Pulmonary artery endothelial cell (primary cell): ENCODE results near the gene RPL12. TPM values are rescaled to one million over a fixed set of nuclear protein-coding genes. Genes with fewer than 3 reads are reported as not detected.

Source experiments
- DNase-seq: peaks from one replicate; pipeline ENCODE4 v3.0.0-alpha.2; 2011; ENCODE audit warnings: low read depth, low spot score
- total RNA-seq: library from RNA; depleted of rRNA; stranded (reverse); fragments of >200 nt; gene quantifications from 2 replicates; pipeline ENCODE4 v1.2.3, GENCODE V29; 2014

RPL12 gene
- total RNA-seq: 1,065 and 1,838 TPM in 2 replicates

GRCh38 chr9:127450830-127451607 is at the start of gene RPL12, which contains the start of gene LRSAM1:
TSS of gene RPL12 (minus strand) at chr9:127451406. CDS start at chr9:127451317, 89 bp downstream.
TSS of gene LRSAM1 (plus strand) at chr9:127451510. CDS start at chr9:127454528, 3,018 bp downstream.
- DNase-seq: peak; percentile 78

GRCh38 chr9:127500862-127501261 is 49.7 kb upstream of the RPL12 start:
- DNase-seq: no peak

GRCh38 chr9:127500399-127500798 is 49.2 kb upstream of the RPL12 start:
- no peak for DNase-seq

GRCh38 chr9:127498298-127498697 is 47.1 kb upstream of the RPL12 start:
- no peak for DNase-seq

GRCh38 chr9:127497656-127498290 is 46.6 kb upstream of the RPL12 start:
- DNase-seq: no peak

GRCh38 chr9:127496974-127497373 is 45.8 kb upstream of the RPL12 start:
- no peak for DNase-seq

- no peak for DNase-seq
Observed at GRCh38 chr9:127495884-127496555, 44.8 kb upstream of the RPL12 start.

- DNase-seq: no peak
Observed at GRCh38 chr9:127494304-127494702, 43.1 kb upstream of the RPL12 start.

GRCh38 chr9:127493592-127494303 is 42.5 kb upstream of the RPL12 start:
- no peak for DNase-seq

- DNase-seq: no peak
Observed at GRCh38 chr9:127492616-127493015, 41.4 kb upstream of the RPL12 start.

GRCh38 chr9:127491516-127491915 is 40.3 kb upstream of the RPL12 start:
- no peak for DNase-seq

GRCh38 chr9:127490535-127491230 is 39.5 kb upstream of the RPL12 start:
- no peak for DNase-seq

- DNase-seq: no peak
Observed at GRCh38 chr9:127489471-127490115, 38.4 kb upstream of the RPL12 start.

- no peak for DNase-seq
Observed at GRCh38 chr9:127488946-127489345, 37.7 kb upstream of the RPL12 start.

GRCh38 chr9:127485995-127486394 is 34.8 kb upstream of the RPL12 start:
- no peak for DNase-seq

GRCh38 chr9:127482662-127483061 is 31.5 kb upstream of the RPL12 start:
- DNase-seq: no peak

GRCh38 chr9:127479507-127480081 is 28.4 kb upstream of the RPL12 start:
- no peak for DNase-seq

GRCh38 chr9:127474592-127474991 is 23.4 kb upstream of the RPL12 start:
- DNase-seq: no peak

GRCh38 chr9:127473932-127474331 is 22.7 kb upstream of the RPL12 start:
- DNase-seq: no peak

- DNase-seq: no peak
Observed at GRCh38 chr9:127473501-127473900, 22.3 kb upstream of the RPL12 start.
